DND-41 (cell line): ENCODE results near the gene PINLYP.

Experiments used
- ATAC-seq: fragments of 200-7000 bp; cut with Tn5 transposase; 3 replicates; pipeline ENCODE4 v1.9.1; 2021; ENCODE audit warnings: low read depth; ENCODE audit not compliant: insufficient read depth
- DNase-seq: peaks from one replicate; pipeline ENCODE4 v3.0.0-alpha.2; 2020
- H2AFZ ChIP-seq: 2 replicates; pipeline ENCODE4 v1.6.0; 2012; ENCODE audit warnings: low read depth, low read length
- H3K27ac ChIP-seq: 2 replicates; pipeline ENCODE4 v1.5.1; 2012; ENCODE audit warnings: low read length, inconsistent platforms
- H3K27me3 ChIP-seq: fragments of 200-600 bp; sonication (generic); 2 replicates; pipeline ENCODE4 v1.6.0; 2012; ENCODE audit warnings: low read length, mild to moderate bottlenecking, inconsistent platforms; ENCODE audit not compliant: insufficient read depth, poor library complexity
- H3K36me3 ChIP-seq: 2 replicates; pipeline ENCODE4 v1.5.1; 2012; ENCODE audit warnings: low read length, inconsistent platforms; ENCODE audit not compliant: insufficient read depth
- H3K4me1 ChIP-seq: 2 replicates; pipeline ENCODE4 v1.5.1; 2012; ENCODE audit warnings: mild to moderate bottlenecking, low read length; ENCODE audit not compliant: insufficient read depth
- H3K4me2 ChIP-seq: 2 replicates; pipeline ENCODE4 v1.6.0; 2012; ENCODE audit warnings: mild to moderate bottlenecking, moderate library complexity, low read length, inconsistent platforms; ENCODE audit not compliant: insufficient read depth
- H3K4me3 ChIP-seq, 2 experiments: fragments of 200-600 bp in 1 of 2; shearing (Covaris generic) in 1 of 2; 2 replicates each; pipeline ENCODE4 v1.5.1; 2012 to 2016; ENCODE audit warnings: inconsistent platforms in 2 of 2, low read length in 2 of 2, mild to moderate bottlenecking in 2 of 2, low read depth in 1 of 2, moderate library complexity in 1 of 2
- H3K79me2 ChIP-seq: 2 replicates; pipeline ENCODE4 v1.6.0; 2012; ENCODE audit warnings: low read length, inconsistent platforms; ENCODE audit not compliant: insufficient read depth
- H3K9ac ChIP-seq: 2 replicates; pipeline ENCODE4 v1.6.0; 2012; ENCODE audit warnings: low read depth, mild to moderate bottlenecking, inconsistent platforms, low read length, moderate library complexity
- H3K9me3 ChIP-seq: 2 replicates; pipeline ENCODE4 v1.5.1; 2012; ENCODE audit warnings: low read length, moderate library complexity, mild to moderate bottlenecking, inconsistent platforms; ENCODE audit not compliant: insufficient read depth, severe bottlenecking
- H4K20me1 ChIP-seq: 2 replicates; pipeline ENCODE4 v1.6.0; 2012; ENCODE audit warnings: low read length; ENCODE audit not compliant: insufficient read depth
- EZH2 ChIP-seq: IDR thresholded peaks from 3 replicates; pipeline ENCODE4 v1.6.1; 2012; ENCODE audit warnings: borderline replicate concordance, low read depth, mild to moderate bottlenecking, moderate library complexity, low read length, inconsistent platforms; ENCODE audit not compliant: severe bottlenecking
- TF ChIP-seq, protein P1 (sequence below): IDR thresholded peaks from 2 replicates; pipeline ENCODE4 v1.5.1; 2012; ENCODE audit warnings: borderline replicate concordance, low read length, moderate library complexity, mild to moderate bottlenecking; ENCODE audit not compliant: poor library complexity, severe bottlenecking; ENCODE audit errors: extremely low read depth

The PINLYP gene

DNA sequence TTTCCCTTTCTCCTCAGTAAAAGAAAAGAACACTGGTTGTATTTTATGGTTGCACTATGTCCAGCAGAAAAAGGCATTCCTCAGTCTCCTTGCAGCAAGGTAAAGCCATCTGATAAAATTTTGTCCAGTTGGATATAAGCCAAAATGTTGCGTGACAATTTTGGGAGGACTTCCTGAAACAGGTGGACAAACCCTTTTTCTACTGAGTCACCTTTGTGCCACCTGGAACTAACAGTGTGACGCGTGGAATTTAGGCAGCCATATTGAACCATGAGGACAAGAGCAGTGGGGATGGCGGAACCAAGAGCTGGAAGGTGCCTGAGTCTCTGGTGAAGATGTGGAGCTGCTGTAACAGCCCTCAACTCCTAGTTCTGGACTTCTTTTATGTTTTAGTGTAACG is 55.9 kb downstream of the PINLYP start:
- Histone ChIP-seq H3K27me3 (no peaks in the 10 kb centered on the region), H3K36me3 (no peaks in the 10 kb centered on the region), H2AFZ (no peak overlapping the region), H3K9me3 (no peaks in the 10 kb centered on the region), H3K27ac (no peak overlapping the region), H3K9ac (no peak overlapping the region), H4K20me1 (no peaks in the 10 kb centered on the region), H3K4me3 (no peak overlapping the region), H3K4me1 (no peaks in the 10 kb centered on the region), H3K79me2 (no peaks in the 10 kb centered on the region), H3K4me2 (no peak overlapping the region)
- DNase-seq = no peak
- ATAC-seq = no peak
- TF ChIP-seq, protein P1, sequence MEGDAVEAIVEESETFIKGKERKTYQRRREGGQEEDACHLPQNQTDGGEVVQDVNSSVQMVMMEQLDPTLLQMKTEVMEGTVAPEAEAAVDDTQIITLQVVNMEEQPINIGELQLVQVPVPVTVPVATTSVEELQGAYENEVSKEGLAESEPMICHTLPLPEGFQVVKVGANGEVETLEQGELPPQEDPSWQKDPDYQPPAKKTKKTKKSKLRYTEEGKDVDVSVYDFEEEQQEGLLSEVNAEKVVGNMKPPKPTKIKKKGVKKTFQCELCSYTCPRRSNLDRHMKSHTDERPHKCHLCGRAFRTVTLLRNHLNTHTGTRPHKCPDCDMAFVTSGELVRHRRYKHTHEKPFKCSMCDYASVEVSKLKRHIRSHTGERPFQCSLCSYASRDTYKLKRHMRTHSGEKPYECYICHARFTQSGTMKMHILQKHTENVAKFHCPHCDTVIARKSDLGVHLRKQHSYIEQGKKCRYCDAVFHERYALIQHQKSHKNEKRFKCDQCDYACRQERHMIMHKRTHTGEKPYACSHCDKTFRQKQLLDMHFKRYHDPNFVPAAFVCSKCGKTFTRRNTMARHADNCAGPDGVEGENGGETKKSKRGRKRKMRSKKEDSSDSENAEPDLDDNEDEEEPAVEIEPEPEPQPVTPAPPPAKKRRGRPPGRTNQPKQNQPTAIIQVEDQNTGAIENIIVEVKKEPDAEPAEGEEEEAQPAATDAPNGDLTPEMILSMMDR = no peak
- TF ChIP-seq EZH2 = no peak
